ENCODE results near the gene SUPT20HL1.

GRCh38 chrX:24392709-24393108 lies 32.3 kb downstream of the SUPT20HL1 start:
- TF ChIP-seq POLR2A (IDR thresholded peaks at IDR 0.05) (no peak), CTCF (IDR thresholded peaks at IDR 0.05) (no peak)

Data from Peyer's patch (tissue), 4 donors.